HFF-Myc (cell line): ENCODE results near the gene PHC2.

ENCODE experiments used
- DNase-seq: peaks from one replicate; pipeline ENCODE4 v3.0.0-alpha.2; 2011; ENCODE audit warnings: low read depth; ENCODE audit errors: extremely low read depth
- H3K4me3 ChIP-seq: replicated peaks from 2 replicates; pipeline ENCODE4 v1.5.1; 2011; ENCODE audit warnings: low read depth, mild to moderate bottlenecking, control low read depth, low read length
- CTCF ChIP-seq: IDR thresholded peaks from 2 replicates; pipeline ENCODE4 v1.5.1; 2012; ENCODE audit warnings: mild to moderate bottlenecking, low read depth, low read length, control low read depth; ENCODE audit errors: missing control alignments

Gene PHC2

DNA sequence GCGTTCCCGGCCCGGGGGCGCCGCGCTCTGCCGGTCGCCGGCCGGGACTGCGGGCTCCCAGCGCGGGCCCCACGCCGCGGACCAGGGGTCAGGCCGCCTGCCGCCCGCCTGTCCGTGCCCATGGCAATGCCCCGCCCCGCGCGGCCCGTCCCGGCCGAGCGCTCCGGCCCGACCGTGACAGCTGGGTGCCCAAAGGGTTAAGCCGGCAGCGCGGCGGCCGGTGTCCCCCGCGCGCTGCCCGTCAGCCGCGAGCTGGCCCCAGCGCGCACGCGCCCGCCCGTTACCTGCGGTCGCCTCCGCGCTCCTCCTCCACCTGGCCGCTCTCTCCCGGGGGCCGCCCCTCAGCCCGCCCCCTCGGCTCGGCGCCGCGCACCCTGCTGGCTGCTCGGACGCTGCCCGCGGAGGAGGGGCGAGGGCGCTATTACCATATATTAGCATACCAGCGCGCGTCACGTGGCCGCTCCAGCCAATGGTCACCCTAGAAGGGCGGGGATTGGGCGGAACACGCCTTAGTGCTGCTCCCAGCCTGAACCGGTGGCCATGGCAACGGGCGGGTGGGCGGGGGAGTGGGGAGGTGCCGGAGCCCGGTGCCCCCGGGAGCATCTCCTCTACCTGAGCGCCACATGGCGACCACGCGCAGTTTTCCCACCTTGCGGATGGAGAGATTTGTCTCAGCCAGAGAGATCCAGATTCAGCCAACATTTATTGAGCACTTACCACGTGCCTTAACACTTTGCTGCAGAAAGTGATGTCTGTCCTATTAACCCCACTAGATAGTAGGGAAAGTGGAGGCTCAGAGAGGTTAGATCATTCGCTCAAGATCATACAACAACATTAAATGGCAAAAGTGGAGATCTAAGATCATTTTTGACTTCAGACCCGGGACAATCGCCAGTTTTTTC, at the start of gene PHC2:
PHC2 (minus strand) TSS at position 404 of the 902 bp plus-strand sequence. CDS start 55,556 bp downstream, outside the sequence.
- TF ChIP-seq CTCF, result no peak
- DNase-seq, result peak; percentile 87

GRCh38 chr1:33477451-33477850, 46.6 kb upstream of the PHC2 start:
- no peak for TF ChIP-seq CTCF
- H3K4me3 ChIP-seq, result no peak overlapping the region
- DNase-seq, result no peak

More for the DNA sequence above, at the start of gene PHC2:
- H3K4me3 ChIP-seq, result peak within 1 kb of the TSS; percentile 71

DNA sequence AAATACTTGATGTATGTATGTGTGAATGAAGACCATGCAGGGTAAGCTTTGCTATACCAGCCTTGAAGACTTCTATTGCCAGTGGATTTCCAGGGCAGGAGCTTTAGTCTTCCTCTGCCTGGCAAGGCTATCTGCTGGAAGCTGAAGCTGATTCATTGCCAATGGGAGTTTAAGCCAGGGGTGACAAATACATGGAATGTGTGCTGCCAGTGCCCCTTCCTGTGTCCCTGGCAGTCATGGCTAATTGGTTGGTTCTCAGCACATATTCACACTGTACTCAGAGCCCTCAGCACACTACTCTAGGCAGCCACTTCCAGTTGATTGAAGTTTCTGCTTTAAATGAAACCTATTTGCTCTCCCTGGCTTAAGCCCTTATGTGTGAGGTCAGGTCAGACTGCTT, 43.0 kb upstream of the PHC2 start:
- TF ChIP-seq CTCF, result no peak
- H3K4me3 ChIP-seq, result no peak overlapping the region
- DNase-seq, result no peak

- DNase-seq, result peak; percentile 96
- H3K4me3 ChIP-seq, result peak within 1 kb of the TSS; percentile 80
- TF ChIP-seq CTCF, result no peak
These were observed 41.5 kb upstream of the PHC2 start, which contains the start of gene ZSCAN20 for GRCh38 chr1:33472269-33472980. Gene ZSCAN20 (plus strand): TSS chr1:33472645. CDS start chr1:33479289, 6,644 bp downstream.

DNA sequence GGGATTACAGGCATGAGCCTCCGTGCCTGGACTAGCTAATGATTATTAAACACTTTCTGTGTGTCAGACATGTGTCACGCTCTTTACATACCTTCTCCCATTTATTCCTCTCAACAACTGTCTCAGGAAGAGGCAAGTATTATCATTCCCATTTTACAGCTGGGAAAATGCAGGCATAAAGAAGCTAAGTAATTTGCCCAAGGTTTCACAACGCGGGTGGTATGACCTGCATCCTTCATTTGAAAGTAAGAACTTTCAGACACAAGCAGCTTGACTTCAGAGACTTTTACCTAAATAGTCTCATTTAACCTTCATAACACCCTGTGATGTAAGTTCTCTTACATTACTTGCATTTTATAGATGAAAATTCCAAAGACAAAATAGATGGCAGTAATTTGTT, 40.5 kb upstream of the PHC2 start:
- TF ChIP-seq CTCF, result no peak
- DNase-seq, result no peak
- no peak overlapping the region for H3K4me3 ChIP-seq

- TF ChIP-seq CTCF, result peak; percentile 86
- peak; percentile 65 for DNase-seq
- H3K4me3 ChIP-seq, result no peak overlapping the region
These were observed 39.7 kb upstream of the PHC2 start for GRCh38 chr1:33470495-33471012.
